ENCODE results near the gene COL3A1.

DNA sequence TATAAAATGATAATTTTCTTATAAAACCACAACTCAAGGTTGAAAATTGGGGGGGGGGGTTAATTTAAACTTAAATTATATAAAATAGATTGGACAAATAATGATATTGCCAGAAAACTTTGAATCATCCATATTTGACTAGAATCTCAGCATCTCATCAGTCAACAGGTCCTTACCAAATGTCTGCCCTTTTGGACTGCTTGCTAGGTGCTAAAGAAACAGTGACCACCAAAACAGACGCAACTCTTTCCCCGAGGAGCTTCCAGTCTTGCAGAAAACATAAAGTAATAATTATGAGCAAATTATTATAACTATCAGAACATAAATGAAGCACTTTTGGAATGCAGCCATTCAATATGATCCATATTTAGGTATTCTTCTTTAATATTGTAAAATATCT is 8.6 kb upstream of the COL3A1 start:
- TF ChIP-seq, protein P1, sequence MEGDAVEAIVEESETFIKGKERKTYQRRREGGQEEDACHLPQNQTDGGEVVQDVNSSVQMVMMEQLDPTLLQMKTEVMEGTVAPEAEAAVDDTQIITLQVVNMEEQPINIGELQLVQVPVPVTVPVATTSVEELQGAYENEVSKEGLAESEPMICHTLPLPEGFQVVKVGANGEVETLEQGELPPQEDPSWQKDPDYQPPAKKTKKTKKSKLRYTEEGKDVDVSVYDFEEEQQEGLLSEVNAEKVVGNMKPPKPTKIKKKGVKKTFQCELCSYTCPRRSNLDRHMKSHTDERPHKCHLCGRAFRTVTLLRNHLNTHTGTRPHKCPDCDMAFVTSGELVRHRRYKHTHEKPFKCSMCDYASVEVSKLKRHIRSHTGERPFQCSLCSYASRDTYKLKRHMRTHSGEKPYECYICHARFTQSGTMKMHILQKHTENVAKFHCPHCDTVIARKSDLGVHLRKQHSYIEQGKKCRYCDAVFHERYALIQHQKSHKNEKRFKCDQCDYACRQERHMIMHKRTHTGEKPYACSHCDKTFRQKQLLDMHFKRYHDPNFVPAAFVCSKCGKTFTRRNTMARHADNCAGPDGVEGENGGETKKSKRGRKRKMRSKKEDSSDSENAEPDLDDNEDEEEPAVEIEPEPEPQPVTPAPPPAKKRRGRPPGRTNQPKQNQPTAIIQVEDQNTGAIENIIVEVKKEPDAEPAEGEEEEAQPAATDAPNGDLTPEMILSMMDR (IDR thresholded peaks at IDR 0.05): no peak
- TF ChIP-seq POLR2A (IDR thresholded peaks at IDR 0.05): no peak

Measured in uterus (tissue), 2 donors.